GM23248 (cell line): ENCODE results near the gene UNC5C. TPM values are rescaled to one million over a fixed set of nuclear protein-coding genes. Genes with fewer than 3 reads are reported as not detected.

Experiments used
- DNase-seq: peaks from one replicate; pipeline ENCODE4 v3.0.0-alpha.2; 2015
- H2AFZ ChIP-seq: fragments of 200-600 bp; sonication (generic); 2 replicates; pipeline ENCODE4 v1.6.1; 2016; ENCODE audit warnings: antibody characterized with exemption
- H3F3A ChIP-seq: fragments of 200-600 bp; sonication (generic); 2 replicates; pipeline ENCODE4 v1.6.1; 2016; ENCODE audit warnings: mild to moderate bottlenecking, antibody characterized with exemption, mixed run types; ENCODE audit not compliant: insufficient read depth
- H3K27ac ChIP-seq: fragments of 200-600 bp; sonication (generic); 2 replicates; pipeline ENCODE4 v1.5.1; 2016; ENCODE audit warnings: mild to moderate bottlenecking
- H3K27me3 ChIP-seq: fragments of 200-600 bp; sonication (generic); replicated peaks from 2 replicates; pipeline ENCODE4 v1.6.1; 2016; ENCODE audit warnings: mild to moderate bottlenecking; ENCODE audit not compliant: insufficient read depth
- H3K36me3 ChIP-seq: fragments of 200-600 bp; sonication (generic); 2 replicates; pipeline ENCODE4 v1.6.1; 2016; ENCODE audit warnings: low read depth, mild to moderate bottlenecking
- H3K4me1 ChIP-seq: fragments of 200-600 bp; sonication (generic); 2 replicates; pipeline ENCODE4 v1.6.1; 2016; ENCODE audit warnings: mild to moderate bottlenecking; ENCODE audit not compliant: insufficient read depth
- H3K4me2 ChIP-seq: fragments of 200-600 bp; sonication (generic); one replicate; pipeline ENCODE4 v1.6.1; 2016; ENCODE audit warnings: mild to moderate bottlenecking; ENCODE audit not compliant: unreplicated experiment
- H3K4me3 ChIP-seq: fragments of 200-600 bp; sonication (generic); 2 replicates; pipeline ENCODE4 v1.5.1; 2016; ENCODE audit warnings: mild to moderate bottlenecking
- H3K79me2 ChIP-seq: fragments of 200-600 bp; sonication (generic); 2 replicates; pipeline ENCODE4 v1.6.1; 2016; ENCODE audit warnings: mild to moderate bottlenecking; ENCODE audit not compliant: insufficient read depth
- H3K9ac ChIP-seq: fragments of 200-600 bp; sonication (generic); 2 replicates; pipeline ENCODE4 v1.6.1; 2016; ENCODE audit warnings: mild to moderate bottlenecking
- H3K9me2 ChIP-seq: fragments of 200-600 bp; sonication (generic); 2 replicates; pipeline ENCODE4 v1.6.1; 2016; ENCODE audit warnings: mixed run types, mild to moderate bottlenecking, moderate library complexity; ENCODE audit not compliant: insufficient read depth
- H3K9me3 ChIP-seq: fragments of 200-600 bp; sonication (generic); one replicate; pipeline ENCODE4 v1.6.1; 2017; ENCODE audit warnings: low read depth
- H4K20me1 ChIP-seq: fragments of 200-600 bp; sonication (generic); 2 replicates; pipeline ENCODE4 v1.6.0; 2016; ENCODE audit not compliant: insufficient read depth
- EZH2 ChIP-seq: fragments of 200-600 bp; sonication (generic); IDR thresholded peaks from 2 replicates; pipeline ENCODE4 v1.6.1; 2018; ENCODE audit warnings: antibody characterized with exemption, mild to moderate bottlenecking; ENCODE audit not compliant: insufficient read depth, poor library complexity, severe bottlenecking
- EZH2phosphoT487 ChIP-seq: fragments of 200-600 bp; sonication (generic); IDR thresholded peaks from 2 replicates; pipeline ENCODE4 v1.6.1; 2018; ENCODE audit warnings: antibody characterized with exemption, moderate library complexity, mild to moderate bottlenecking, low read depth; ENCODE audit not compliant: insufficient read depth
- WGBS, 2 experiments: methylation state at CpG; one replicate each; pipeline ENCODE4 v1.1.6; 2015 to 2017; ENCODE audit warnings: low lambda C conversion rate in 2 of 2, low coverage in 1 of 2; ENCODE audit errors: missing lambda C conversion rate in 2 of 2; 5-methylcytosine and 5-hydroxymethylcytosine counted together
- in situ Hi-C: fragments of 300-500 bp; cut with MboI; formaldehyde crosslinking; loops from 2 replicates; pipeline ENCODE4 v1.15.0; 2020
- polyA plus RNA-seq: library from polyadenylated mRNA; unstranded; fragments of >200 nt; fragmentation: Nextera tagmentation; extraction: Ambion mirVana; gene quantifications from 2 replicates; pipeline ENCODE4 v1.2.1, GENCODE V29; 2016
- total RNA-seq: library from RNA; depleted of rRNA; stranded (reverse); fragments of >200 nt; shearing (Covaris generic); gene quantifications from 2 replicates; pipeline ENCODE4 v1.2.3, GENCODE V29; 2014

Gene UNC5C
- total and polyA plus RNA-seq, 2 experiments from 2014 or later: not detected

- Histone ChIP-seq H4K20me1 (no peaks in the 10 kb centered on the region), H3K4me1 (no peaks in the 10 kb centered on the region), H2AFZ (no peak overlapping the region), H3K36me3 (no peaks in the 10 kb centered on the region), H3K79me2 (no peaks in the 10 kb centered on the region), H3K9me3 (no peaks in the 10 kb centered on the region), H3F3A (no peaks in the 10 kb centered on the region), H3K4me3 (no peak overlapping the region), H3K4me2 (no peak overlapping the region), H3K9me2 (no peaks in the 10 kb centered on the region), H3K27ac (no peak overlapping the region), H3K9ac (no peak overlapping the region), H3K27me3 (no peaks in the 10 kb centered on the region)
- DNase-seq: no peak
- in situ Hi-C loops: no loop called here
- WGBS, 2 experiments: 4% methylated on average over 4 of the region's 4 CpGs
- no peak for TF ChIP-seq EZH2
- no peak for TF ChIP-seq EZH2phosphoT487
Observed at GRCh38 chr4:95410387-95410977, 138.3 kb downstream of the UNC5C start.

DNA sequence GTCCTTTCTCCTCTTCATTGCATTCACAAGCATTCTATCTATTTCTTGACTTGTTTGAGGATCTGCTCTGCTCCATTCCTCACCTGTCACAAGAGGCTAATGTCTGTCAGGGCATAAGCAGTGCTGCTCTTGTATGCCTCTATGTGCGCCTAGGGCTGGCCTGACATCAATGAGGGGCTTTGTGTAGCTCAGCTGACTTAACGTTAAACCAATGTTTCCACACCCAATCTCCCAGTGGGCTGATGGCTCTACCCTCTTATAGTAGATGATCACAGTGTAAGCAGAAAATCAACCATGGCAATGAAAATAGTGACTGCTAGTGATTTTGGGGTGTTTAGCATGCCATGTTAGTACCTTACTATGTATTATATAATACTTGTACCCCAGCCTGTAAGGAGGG, 139.0 kb downstream of the UNC5C start:
- H4K20me1 ChIP-seq: no peaks in the 10 kb centered on the region
- H3K36me3 ChIP-seq: no peaks in the 10 kb centered on the region
- TF ChIP-seq EZH2 (no peak), EZH2phosphoT487 (no peak)
- no peak overlapping the region for H2AFZ ChIP-seq
- no peak for DNase-seq
- no peak overlapping the region for H3K4me3 ChIP-seq
- no peak overlapping the region for H3K4me2 ChIP-seq
- H3K9me3 ChIP-seq: no peaks in the 10 kb centered on the region
- no peaks in the 10 kb centered on the region for H3K4me1 ChIP-seq
- WGBS, 2 experiments: 8 to 23% methylated on average over 2 of the region's 2 CpGs
- no peak overlapping the region for H3K27ac ChIP-seq
- in situ Hi-C loops: no loop called here
- no peaks in the 10 kb centered on the region for H3K9me2 ChIP-seq
- no peak overlapping the region for H3K9ac ChIP-seq
- H3F3A ChIP-seq: no peaks in the 10 kb centered on the region
- H3K27me3 ChIP-seq: no peaks in the 10 kb centered on the region
- H3K79me2 ChIP-seq: no peaks in the 10 kb centered on the region

DNA sequence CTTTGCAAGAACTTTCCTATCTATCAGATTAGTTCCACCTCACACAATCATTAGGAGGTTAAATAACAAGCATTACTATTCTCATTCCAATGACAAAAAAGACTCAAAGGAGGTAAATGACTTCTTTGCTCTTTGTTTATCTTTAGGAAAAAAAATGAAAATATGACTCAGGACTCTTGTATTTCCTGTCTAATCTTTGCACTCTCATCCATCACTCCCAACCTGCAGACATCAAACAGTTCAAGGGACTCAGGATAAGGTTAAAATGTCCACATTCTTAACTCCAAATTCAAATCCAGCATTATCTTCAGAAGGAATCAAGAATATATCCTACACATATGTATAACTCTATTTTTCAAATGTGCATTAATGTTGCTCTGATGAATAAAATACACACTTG, 139.6 kb downstream of the UNC5C start:
- Histone ChIP-seq H2AFZ (no peak overlapping the region), H3K27me3 (no peaks in the 10 kb centered on the region), H3K4me3 (no peak overlapping the region), H3K9me3 (no peaks in the 10 kb centered on the region), H3K4me2 (no peak overlapping the region), H3F3A (no peaks in the 10 kb centered on the region), H4K20me1 (no peaks in the 10 kb centered on the region), H3K27ac (no peak overlapping the region), H3K4me1 (no peaks in the 10 kb centered on the region), H3K79me2 (no peaks in the 10 kb centered on the region), H3K9ac (no peak overlapping the region), H3K9me2 (no peaks in the 10 kb centered on the region), H3K36me3 (no peaks in the 10 kb centered on the region)
- no peak for TF ChIP-seq EZH2
- no peak for TF ChIP-seq EZH2phosphoT487
- in situ Hi-C loops: no loop called here
- no peak for DNase-seq

- in situ Hi-C loops: no loop called here
- Histone ChIP-seq H3K27ac (no peak overlapping the region), H3K4me1 (no peaks in the 10 kb centered on the region), H3K79me2 (no peaks in the 10 kb centered on the region), H3K4me3 (no peak overlapping the region), H3K9ac (no peak overlapping the region), H3K9me2 (no peaks in the 10 kb centered on the region), H3K36me3 (no peaks in the 10 kb centered on the region), H4K20me1 (no peaks in the 10 kb centered on the region), H3K4me2 (no peak overlapping the region), H2AFZ (no peak overlapping the region), H3K9me3 (no peaks in the 10 kb centered on the region), H3K27me3 (no peaks in the 10 kb centered on the region), H3F3A (no peaks in the 10 kb centered on the region)
- TF ChIP-seq EZH2phosphoT487 (no peak), EZH2 (no peak)
- no peak for DNase-seq
Observed at GRCh38 chr4:95402299-95402698, 146.5 kb downstream of the UNC5C start.

DNA sequence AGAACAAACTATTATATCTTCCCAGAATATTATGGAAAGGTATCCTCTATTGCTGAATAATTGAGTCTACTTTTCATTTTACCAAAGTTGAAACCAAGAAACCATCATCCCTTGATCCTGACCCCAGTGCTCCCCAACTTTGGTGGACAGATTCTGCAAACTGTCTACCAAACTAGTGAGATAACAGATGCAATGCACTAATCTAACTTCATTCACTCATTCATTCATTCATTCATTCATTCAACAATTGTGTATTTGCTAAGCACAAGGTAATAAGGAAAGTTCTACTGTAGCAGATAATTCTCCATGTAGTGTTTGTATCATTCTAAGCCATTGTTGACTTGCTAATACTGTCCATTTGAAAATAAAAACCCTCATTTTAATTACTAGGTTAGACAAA, 150.6 kb downstream of the UNC5C start:
- no peaks in the 10 kb centered on the region for H3K79me2 ChIP-seq
- in situ Hi-C loops: no loop called here
- no peaks in the 10 kb centered on the region for H3K36me3 ChIP-seq
- no peak for DNase-seq
- no peak overlapping the region for H3K9ac ChIP-seq
- no peaks in the 10 kb centered on the region for H3K9me2 ChIP-seq
- no peak overlapping the region for H3K4me3 ChIP-seq
- H3F3A ChIP-seq: no peaks in the 10 kb centered on the region
- no peaks in the 10 kb centered on the region for H3K27me3 ChIP-seq
- H3K9me3 ChIP-seq: no peaks in the 10 kb centered on the region
- no peaks in the 10 kb centered on the region for H4K20me1 ChIP-seq
- no peaks in the 10 kb centered on the region for H3K4me1 ChIP-seq
- H2AFZ ChIP-seq: no peak overlapping the region
- no peak overlapping the region for H3K27ac ChIP-seq
- no peak overlapping the region for H3K4me2 ChIP-seq
- TF ChIP-seq EZH2phosphoT487 (no peak), EZH2 (no peak)
